Caco-2 (cell line): ENCODE results near the gene GTF2I. TPM values are rescaled to one million over a fixed set of nuclear protein-coding genes. Genes with fewer than 3 reads are reported as not detected.
A peak's percentile ranks its signal among the peaks of the same experiment; 100 is the strongest.

Source experiments
- BruUV-seq: library from RNA; stranded (reverse); fragments of 400-500 nt; replicated peaks from 2 replicates; lab custom pipeline; 2021; lab: Mats Ljungman, UMichigan
- CTCF ChIA-PET: fragments of 300-600 bp; sonication (Branson Sonifier 250); formaldehyde crosslinking; loops from one replicate; lab custom pipeline; 2022; ENCODE audit warnings: antibody characterized with exemption; lab: Charles Lee
- POLR2A ChIA-PET: fragments of 300-600 bp; sonication (Branson Sonifier 250); formaldehyde crosslinking; loops from one replicate; lab custom pipeline; 2022; ENCODE audit warnings: antibody characterized with exemption; lab: Charles Lee
- DNase-seq, 2 experiments: peaks; one replicate each; pipeline versions ENCODE4 v3.0.0 to v3.0.0-alpha.2; 2020 to 2022
- H3K27me3 ChIP-seq: replicated peaks from 2 replicates; pipeline ENCODE4 v1.6.0; 2011; ENCODE audit warnings: low read length; ENCODE audit not compliant: control insufficient read depth, insufficient read depth
- H3K36me3 ChIP-seq: 2 replicates; pipeline ENCODE4 v1.5.1; 2011; ENCODE audit warnings: low read length; ENCODE audit not compliant: control insufficient read depth, insufficient read depth
- H3K4me1 ChIP-seq: fragments of 250-450 bp; sonication (Bioruptor Pico); 2 replicates; pipeline ENCODE4 v1.5.1; 2020; ENCODE audit warnings: mild to moderate bottlenecking
- H3K4me3 ChIP-seq: 2 replicates; pipeline ENCODE4 v1.5.1; 2011; ENCODE audit warnings: low read depth, mild to moderate bottlenecking, control low read depth, low read length
- H3K9me3 ChIP-seq: fragments of 250-450 bp; sonication (Bioruptor Pico); 2 replicates; pipeline ENCODE4 v1.5.1; 2020; ENCODE audit warnings: mild to moderate bottlenecking, moderate library complexity
- H3K27ac Mint-ChIP-seq: one replicate; pipeline ENCODE4 v1.8.0; 2022; ENCODE audit warnings: mixed read lengths; ENCODE audit not compliant: unreplicated experiment
- H3K27me3 Mint-ChIP-seq: one replicate; pipeline ENCODE4 v1.8.0; 2022; ENCODE audit warnings: mixed read lengths; ENCODE audit not compliant: insufficient read depth, unreplicated experiment
- H3K36me3 Mint-ChIP-seq: one replicate; pipeline ENCODE4 v1.8.0; 2022; ENCODE audit warnings: mild to moderate bottlenecking, mixed read lengths; ENCODE audit not compliant: insufficient read depth, unreplicated experiment
- H3K4me1 Mint-ChIP-seq: one replicate; pipeline ENCODE4 v1.8.0; 2022; ENCODE audit warnings: low read depth, mixed read lengths; ENCODE audit not compliant: unreplicated experiment
- H3K4me3 Mint-ChIP-seq: one replicate; pipeline ENCODE4 v1.8.0; 2022; ENCODE audit warnings: mild to moderate bottlenecking, moderate library complexity, mixed read lengths; ENCODE audit not compliant: unreplicated experiment
- H3K9me3 Mint-ChIP-seq: one replicate; pipeline ENCODE4 v1.8.0; 2022; ENCODE audit warnings: mixed read lengths; ENCODE audit not compliant: unreplicated experiment
- CTCF ChIP-seq, 2 experiments: fragments of 200-600 bp in 1 of 2; IDR thresholded peaks; 1 replicate in 1 of 2; 2 replicates in 1 of 2; pipeline versions ENCODE4 v1.5.1 to v1.8.0; 2011 to 2022; ENCODE audit warnings: antibody characterized with exemption in 1 of 2, control low read depth in 1 of 2, inconsistent platforms in 1 of 2, low read depth in 1 of 2, low read length in 1 of 2, mild to moderate bottlenecking in 1 of 2, moderate library complexity in 1 of 2; ENCODE audit not compliant: insufficient read depth in 1 of 2, severe bottlenecking in 1 of 2, unreplicated experiment in 1 of 2
- intact Hi-C: fragments of 100-400 bp; cut with micrococcal nuclease; formaldehyde crosslinking; loops from one replicate; pipeline ENCODE4 v1.10.0; 2022; ENCODE audit not compliant: unreplicated experiment
- total RNA-seq: library from RNA; stranded (reverse); gene quantifications from 2 replicates; pipeline ENCODE4 v1.2.3, GENCODE V29; 2022

GTF2I gene
- total RNA-seq, 1 experiment from 2014 or later: 252 TPM

GRCh38 chr7:74622228-74622749 is 35.2 kb upstream of the GTF2I start:
- Histone ChIP-seq H3K4me3 (no peak overlapping the region), H3K27me3 (no peaks in the 10 kb centered on the region), H3K4me1 (no peaks in the 10 kb centered on the region), H3K36me3 (no peaks in the 10 kb centered on the region), H3K9me3 (no peaks in the 10 kb centered on the region)
- H3K36me3 Mint-ChIP-seq: no peaks in the 10 kb centered on the region
- TF ChIP-seq CTCF (IDR thresholded peaks at IDR 0.05; ENCODE audit: insufficient read depth in 1 of 2, low read depth in 1 of 2, low read length in 1 of 2, severe bottlenecking in 1 of 2, unreplicated experiment in 1 of 2): no peak
- H3K9me3 Mint-ChIP-seq: no peaks in the 10 kb centered on the region
- no peak for DNase-seq
- ChIA-PET POLR2A (no interaction called here), CTCF (interaction anchor here (0.6 kb wide), 1 partner anchor 108 kb away, joined by 5 read pairs; no protein-coding TSS in a partner anchor)
- no peak overlapping the region for H3K27ac Mint-ChIP-seq
- no peaks in the 10 kb centered on the region for H3K27me3 Mint-ChIP-seq
- intact Hi-C loops: no loop called here
- H3K4me1 Mint-ChIP-seq: no peaks in the 10 kb centered on the region
- no peak overlapping the region for H3K4me3 Mint-ChIP-seq
- no TSS peak for BruUV-seq

GRCh38 chr7:74623135-74623534 is 34.4 kb upstream of the GTF2I start:
- H3K27ac Mint-ChIP-seq: no peak overlapping the region
- intact Hi-C loops: no loop called here
- H3K36me3 Mint-ChIP-seq: no peaks in the 10 kb centered on the region
- DNase-seq: no peak
- H3K36me3 ChIP-seq: no peaks in the 10 kb centered on the region
- TF ChIP-seq CTCF (IDR thresholded peaks at IDR 0.05; ENCODE audit: insufficient read depth in 1 of 2, low read depth in 1 of 2, low read length in 1 of 2, severe bottlenecking in 1 of 2, unreplicated experiment in 1 of 2): no peak
- H3K27me3 Mint-ChIP-seq: no peaks in the 10 kb centered on the region
- H3K4me1 ChIP-seq: no peaks in the 10 kb centered on the region; the same call in 1 of the 2 replicates
- no peaks in the 10 kb centered on the region for H3K9me3 ChIP-seq
- BruUV-seq: no TSS peak
- H3K4me1 Mint-ChIP-seq: no peaks in the 10 kb centered on the region
- no peak overlapping the region for H3K4me3 ChIP-seq
- ChIA-PET CTCF (no interaction called here), POLR2A (no interaction called here)
- H3K27me3 ChIP-seq: no peaks in the 10 kb centered on the region
- no peak overlapping the region for H3K4me3 Mint-ChIP-seq
- no peaks in the 10 kb centered on the region for H3K9me3 Mint-ChIP-seq

- ChIA-PET CTCF (interaction anchor here (0.7 kb wide), 1 partner anchor 28 kb away, joined by 3 read pairs; no protein-coding TSS in a partner anchor), POLR2A (no interaction called here)
- H3K4me3 Mint-ChIP-seq: no peak overlapping the region
- H3K27me3 Mint-ChIP-seq: no peaks in the 10 kb centered on the region
- Histone ChIP-seq H3K9me3 (no peaks in the 10 kb centered on the region), H3K27me3 (no peaks in the 10 kb centered on the region), H3K36me3 (no peaks in the 10 kb centered on the region), H3K4me3 (no peak overlapping the region), H3K4me1 (no peaks in the 10 kb centered on the region; the same call in 1 of the 2 replicates)
- DNase-seq: peak in 1 of 2 experiments; percentile 30
- TF ChIP-seq CTCF (IDR thresholded peaks at IDR 0.05; ENCODE audit: insufficient read depth in 1 of 2, low read depth in 1 of 2, low read length in 1 of 2, severe bottlenecking in 1 of 2, unreplicated experiment in 1 of 2): no peak
- H3K4me1 Mint-ChIP-seq: no peaks in the 10 kb centered on the region
- no peaks in the 10 kb centered on the region for H3K36me3 Mint-ChIP-seq
- intact Hi-C loops: no loop called here
- H3K27ac Mint-ChIP-seq: no peak overlapping the region
- BruUV-seq: no TSS peak
- H3K9me3 Mint-ChIP-seq: no peaks in the 10 kb centered on the region
Observed at GRCh38 chr7:74625446-74625845, 32.1 kb upstream of the GTF2I start.
